ENCODE results near the gene UBAP1. TPM values are rescaled to one million over a fixed set of nuclear protein-coding genes. Genes with fewer than 3 reads are reported as not detected.

Gene UBAP1
- total and polyA plus RNA-seq, 9 of the 15 experiments (the other 6 are each of a cell fraction or from before 2014, with no cell fraction given), result 1.3 to 33.4 (median 16.5) TPM

- H3K27me3 ChIP-seq (ENCODE audit: control insufficient read depth in 2 of 2, insufficient read depth in 2 of 2, low read length in 2 of 2), result no peaks in the 10 kb centered on the region
- ChIA-PET CTCF (ENCODE audit: low intra/inter-chr PET ratio) (no interaction called here), POLR2A (interaction anchor here (1.4 to 1.5 kb wide), 2 partner anchors 10 to 42 kb away, joined by 3 to 4 read pairs; partner anchors contain the start of gene UBAP1)
- ATAC-seq (no peak), FAIRE-seq (no peak), DNase-seq (ENCODE audit: extremely low read depth in 1 of 4, low spot score in 3 of 4) (no peak)
- H3K36me3 ChIP-seq (ENCODE audit: control insufficient read depth, insufficient read depth, low read length), result no peaks in the 10 kb centered on the region
- no peaks in the 10 kb centered on the region for H3K9me3 ChIP-seq (replicated peaks; ENCODE audit: control insufficient read depth, insufficient read depth, low read depth, low read length)
- H4K20me1 ChIP-seq (replicated peaks; ENCODE audit: control insufficient read depth, insufficient read depth, low read length), result no peaks in the 10 kb centered on the region
- H3K79me2 ChIP-seq (ENCODE audit: control insufficient read depth, insufficient read depth, low read length), result no peaks in the 10 kb centered on the region
- no peak overlapping the region for H3K4me2 ChIP-seq (ENCODE audit: insufficient read depth, low read length)
- WGBS (ENCODE audit: insufficient coverage, low coverage, missing lambda C conversion rate), result 50% methylated on average over 6 of the region's 6 CpGs
- intact Hi-C loops (cut with micrococcal nuclease), result no loop called here
- H3K9me1 ChIP-seq (ENCODE audit: control insufficient read depth, insufficient read depth, low read length), result no peaks in the 10 kb centered on the region
- H3K4me1 ChIP-seq (replicated peaks in 1 of 2; ENCODE audit: control insufficient read depth in 2 of 2, insufficient read depth in 2 of 2, low read length in 2 of 2), result no peaks in the 10 kb centered on the region
- no peak for TF ChIP-seq ZFPM2 (CRISPR knock-in tag; IDR thresholded peaks at IDR 0.05)
- TF ChIP-seq ZNF253 (CRISPR knock-in tag; conservative IDR thresholded peaks at IDR 0.05), result no peak
- no peak for TF ChIP-seq RREB1 (CRISPR knock-in tag; IDR thresholded peaks at IDR 0.05)
- no peak for TF ChIP-seq ASH1L (IDR thresholded peaks at IDR 0.05; ENCODE audit: borderline replicate concordance, low read depth, partially characterized antibody)
- no peak for TF ChIP-seq MAZ (CRISPR knock-in tag; conservative IDR thresholded peaks at IDR 0.05 in 1 of 2, IDR thresholded peaks at IDR 0.05 in 1 of 2)
- no peak for TF ChIP-seq ZNF785 (CRISPR knock-in tag; IDR thresholded peaks at IDR 0.05)
- TF ChIP-seq ELF2 (CRISPR knock-in tag; IDR thresholded peaks at IDR 0.05), result no peak
- no peak for TF ChIP-seq FIP1L1 (IDR thresholded peaks at IDR 0.05; ENCODE audit: low read depth, low read length, poor library complexity, severe bottlenecking)
- BruUV-seq (replicated peaks), result no TSS peak
- H2AFZ ChIP-seq (ENCODE audit: low read depth, low read length), result no peak overlapping the region
- no peak overlapping the region for H3K9ac ChIP-seq (ENCODE audit: insufficient read depth in 1 of 2, low read depth in 2 of 2, low read length in 2 of 2)
- H3K27ac ChIP-seq (ENCODE audit: extremely low read depth, low read depth, low read length), result no peak overlapping the region
- in situ Hi-C loops (cut with MboI), result no loop called here
- H3K4me3 ChIP-seq, result no peak overlapping the region
Observed at GRCh38 chr9:34169125-34169524, 9.7 kb upstream of the UBAP1 start.
